ENCODE data around the gene DCDC2. TPM values are rescaled to one million over a fixed set of nuclear protein-coding genes. Genes with fewer than 3 reads are reported as not detected.

Gene DCDC2
- total and polyA plus RNA-seq, 2 donors (not counting 1 experiment from before 2014, with no cell fraction given) = not detected

DNA sequence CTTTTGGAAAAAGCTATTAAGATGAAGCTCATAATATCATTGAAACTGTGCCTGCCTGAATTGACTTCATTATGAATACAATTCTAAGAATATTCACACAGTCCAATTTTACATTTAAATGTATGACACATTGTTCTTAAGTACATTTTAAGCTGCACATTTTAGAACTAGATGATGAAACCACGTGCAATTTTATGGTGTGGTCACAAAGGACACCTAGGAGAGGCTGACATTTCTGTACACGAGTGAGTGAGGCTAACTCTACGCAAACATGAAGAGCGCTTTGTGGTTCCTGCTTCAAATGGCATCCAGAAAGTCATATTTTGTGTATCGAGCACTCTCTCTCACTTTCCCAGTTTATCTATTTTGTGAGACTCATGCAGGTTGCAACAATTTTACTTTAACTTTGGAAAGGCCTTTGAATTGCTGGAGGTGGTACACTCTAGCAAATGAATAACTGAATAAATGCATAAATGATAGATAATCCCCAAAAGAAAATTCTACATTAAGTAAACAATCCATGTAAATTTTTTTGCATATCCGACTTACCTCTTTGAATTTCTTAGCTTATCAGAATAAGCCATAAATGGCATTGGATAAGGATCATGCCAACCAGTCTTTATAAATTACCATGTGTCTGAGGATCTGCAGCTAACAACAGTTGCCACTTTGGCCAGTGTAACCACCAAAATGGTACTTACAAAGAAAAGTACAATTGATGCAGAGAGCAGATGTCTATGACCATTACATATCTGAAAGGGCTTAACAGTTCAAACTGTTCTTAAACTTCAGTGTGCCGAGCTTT lies 134.5 kb downstream of the DCDC2 start:
- no peak for ATAC-seq (ENCODE audit: low read depth)
- no peak overlapping the region for H3K4me3 Mint-ChIP-seq

DNA sequence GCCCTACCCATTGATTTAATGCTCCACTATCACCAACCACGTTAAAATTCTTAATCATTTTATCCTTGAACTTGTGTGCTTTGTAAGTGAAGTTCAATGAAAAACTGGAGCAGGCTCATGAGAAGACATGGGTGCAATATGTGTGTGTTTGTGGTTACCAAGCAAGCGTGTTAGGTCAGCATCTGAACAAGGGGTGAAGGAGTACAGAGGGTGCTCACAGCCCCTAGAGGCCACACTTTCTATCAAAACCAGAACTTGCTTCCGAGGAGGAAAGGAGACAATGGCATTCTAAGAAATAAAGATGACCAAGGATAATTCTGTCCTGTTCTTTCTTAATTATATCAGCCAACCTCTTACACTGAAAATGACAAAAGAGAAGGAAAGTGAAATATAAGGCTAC lies 138.2 kb downstream of the DCDC2 start:
- H3K27me3 Mint-ChIP-seq = peaks cover 18% of the 10 kb centered on the region
- H3K4me2 ChIP-seq (replicated peaks; ENCODE audit: low read depth, low read length, poor library complexity, severe bottlenecking) = no peak overlapping the region
- H3K36me3 ChIP-seq (replicated peaks in 1 of 2; ENCODE audit: control extremely low read depth in 1 of 2, control insufficient read depth in 1 of 2, extremely low read depth in 1 of 2, insufficient read depth in 2 of 2, low read length in 1 of 2) = no peaks in the 10 kb centered on the region
- no peak overlapping the region for H3K9ac ChIP-seq (ENCODE audit: low read length)
- no peaks in the 10 kb centered on the region for H4K20me1 ChIP-seq (ENCODE audit: control insufficient read depth, insufficient read depth, low read length, poor library complexity, severe bottlenecking)
- no peaks in the 10 kb centered on the region for H3K27me3 ChIP-seq (replicated peaks in 1 of 4; ENCODE audit: control extremely low read depth in 1 of 4, control insufficient read depth in 3 of 4, insufficient read depth in 4 of 4, low read length in 3 of 4)
- H3K9me3 ChIP-seq (ENCODE audit: control extremely low read depth in 1 of 3, control insufficient read depth in 2 of 3, insufficient read depth in 1 of 3, low read length in 2 of 3) = no peaks in the 10 kb centered on the region
- H3K9me3 Mint-ChIP-seq (ENCODE audit: insufficient read depth) = no peaks in the 10 kb centered on the region
- intact Hi-C loops (cut with micrococcal nuclease) = no loop called here
- CTCF ChIA-PET = no interaction called here
- DNase-seq = no peak
- 80% methylated on average over 1 of the region's 3 CpGs for WGBS (ENCODE audit: insufficient coverage)
- no peak overlapping the region for H3K27ac ChIP-seq (ENCODE audit: low read length in 2 of 2)
- H3K4me3 Mint-ChIP-seq = no peak overlapping the region
- H3K4me1 ChIP-seq (ENCODE audit: control insufficient read depth in 2 of 2, insufficient read depth in 2 of 2, low read length in 2 of 2) = no peaks in the 10 kb centered on the region
- POLR2A ChIA-PET = no interaction called here
- H2AFZ ChIP-seq (ENCODE audit: insufficient read depth, low read depth, low read length, poor library complexity, severe bottlenecking) = no peak overlapping the region
- H3K4me1 Mint-ChIP-seq = no peaks in the 10 kb centered on the region
- H3K79me2 ChIP-seq (ENCODE audit: control insufficient read depth, insufficient read depth, low read length) = no peaks in the 10 kb centered on the region
- no peak overlapping the region for H3K4me3 ChIP-seq (ENCODE audit: control extremely low read depth in 1 of 5, extremely low read depth in 1 of 5, insufficient read depth in 1 of 5, low read depth in 2 of 5, low read length in 4 of 5)
- H3K27ac Mint-ChIP-seq = no peak overlapping the region
- TF ChIP-seq, protein P1, sequence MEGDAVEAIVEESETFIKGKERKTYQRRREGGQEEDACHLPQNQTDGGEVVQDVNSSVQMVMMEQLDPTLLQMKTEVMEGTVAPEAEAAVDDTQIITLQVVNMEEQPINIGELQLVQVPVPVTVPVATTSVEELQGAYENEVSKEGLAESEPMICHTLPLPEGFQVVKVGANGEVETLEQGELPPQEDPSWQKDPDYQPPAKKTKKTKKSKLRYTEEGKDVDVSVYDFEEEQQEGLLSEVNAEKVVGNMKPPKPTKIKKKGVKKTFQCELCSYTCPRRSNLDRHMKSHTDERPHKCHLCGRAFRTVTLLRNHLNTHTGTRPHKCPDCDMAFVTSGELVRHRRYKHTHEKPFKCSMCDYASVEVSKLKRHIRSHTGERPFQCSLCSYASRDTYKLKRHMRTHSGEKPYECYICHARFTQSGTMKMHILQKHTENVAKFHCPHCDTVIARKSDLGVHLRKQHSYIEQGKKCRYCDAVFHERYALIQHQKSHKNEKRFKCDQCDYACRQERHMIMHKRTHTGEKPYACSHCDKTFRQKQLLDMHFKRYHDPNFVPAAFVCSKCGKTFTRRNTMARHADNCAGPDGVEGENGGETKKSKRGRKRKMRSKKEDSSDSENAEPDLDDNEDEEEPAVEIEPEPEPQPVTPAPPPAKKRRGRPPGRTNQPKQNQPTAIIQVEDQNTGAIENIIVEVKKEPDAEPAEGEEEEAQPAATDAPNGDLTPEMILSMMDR (IDR thresholded peaks at IDR 0.05) = no peak
- no peak for TF ChIP-seq EZH2 (IDR thresholded peaks at IDR 0.05; ENCODE audit: borderline replicate concordance, insufficient read depth, low read depth, low read length, poor library complexity, severe bottlenecking)
- ATAC-seq (ENCODE audit: low read depth) = no peak

More for the DNA sequence above, 134.5 kb downstream of the DCDC2 start:
- Histone ChIP-seq H3K9me3 (ENCODE audit: control extremely low read depth in 1 of 3, control insufficient read depth in 2 of 3, insufficient read depth in 1 of 3, low read length in 2 of 3) (no peaks in the 10 kb centered on the region), H3K27me3 (replicated peaks in 1 of 4; ENCODE audit: control extremely low read depth in 1 of 4, control insufficient read depth in 3 of 4, insufficient read depth in 4 of 4, low read length in 3 of 4) (peaks cover 0 to 2% (median 0%) of the 10 kb centered on the region in 4 experiments), H4K20me1 (ENCODE audit: control insufficient read depth, insufficient read depth, low read length, poor library complexity, severe bottlenecking) (no peaks in the 10 kb centered on the region), H3K4me1 (ENCODE audit: control insufficient read depth in 2 of 2, insufficient read depth in 2 of 2, low read length in 2 of 2) (no peaks in the 10 kb centered on the region), H3K9ac (ENCODE audit: low read length) (no peak overlapping the region), H3K4me2 (replicated peaks; ENCODE audit: low read depth, low read length, poor library complexity, severe bottlenecking) (no peak overlapping the region), H3K4me3 (ENCODE audit: control extremely low read depth in 1 of 5, extremely low read depth in 1 of 5, insufficient read depth in 1 of 5, low read depth in 2 of 5, low read length in 4 of 5) (no peak overlapping the region), H2AFZ (ENCODE audit: insufficient read depth, low read depth, low read length, poor library complexity, severe bottlenecking) (no peak overlapping the region), H3K36me3 (replicated peaks in 1 of 2; ENCODE audit: control extremely low read depth in 1 of 2, control insufficient read depth in 1 of 2, extremely low read depth in 1 of 2, insufficient read depth in 2 of 2, low read length in 1 of 2) (no peaks in the 10 kb centered on the region), H3K27ac (ENCODE audit: low read length in 2 of 2) (no peak overlapping the region), H3K79me2 (ENCODE audit: control insufficient read depth, insufficient read depth, low read length) (no peaks in the 10 kb centered on the region)
- 63% methylated on average over 1 of the region's 7 CpGs for WGBS (ENCODE audit: insufficient coverage)
- peaks cover 30% of the 10 kb centered on the region for H3K27me3 Mint-ChIP-seq
- POLR2A ChIA-PET = no interaction called here
- H3K4me1 Mint-ChIP-seq = no peaks in the 10 kb centered on the region
- no peak for TF ChIP-seq EZH2 (IDR thresholded peaks at IDR 0.05; ENCODE audit: borderline replicate concordance, insufficient read depth, low read depth, low read length, poor library complexity, severe bottlenecking)
- TF ChIP-seq, protein P1 (IDR thresholded peaks at IDR 0.05) = no peak
- no peak for DNase-seq
- no peaks in the 10 kb centered on the region for H3K9me3 Mint-ChIP-seq (ENCODE audit: insufficient read depth)
- intact Hi-C loops (cut with micrococcal nuclease) = no loop called here
- CTCF ChIA-PET = interaction anchor here (0.9 kb wide), 1 partner anchor 16 kb away, joined by 3 read pairs; no protein-coding TSS in a partner anchor
- no peak overlapping the region for H3K27ac Mint-ChIP-seq
